Islet precursor cell (in vitro differentiated cells): Measurements from ENCODE around the gene CD164L2.
A peak's percentile ranks its signal among the peaks of the same experiment; 100 is the strongest.

Experiments
- DNase-seq: peaks from one replicate; pipeline ENCODE4 v3.0.0-alpha.2; 2018

CD164L2 gene

DNA sequence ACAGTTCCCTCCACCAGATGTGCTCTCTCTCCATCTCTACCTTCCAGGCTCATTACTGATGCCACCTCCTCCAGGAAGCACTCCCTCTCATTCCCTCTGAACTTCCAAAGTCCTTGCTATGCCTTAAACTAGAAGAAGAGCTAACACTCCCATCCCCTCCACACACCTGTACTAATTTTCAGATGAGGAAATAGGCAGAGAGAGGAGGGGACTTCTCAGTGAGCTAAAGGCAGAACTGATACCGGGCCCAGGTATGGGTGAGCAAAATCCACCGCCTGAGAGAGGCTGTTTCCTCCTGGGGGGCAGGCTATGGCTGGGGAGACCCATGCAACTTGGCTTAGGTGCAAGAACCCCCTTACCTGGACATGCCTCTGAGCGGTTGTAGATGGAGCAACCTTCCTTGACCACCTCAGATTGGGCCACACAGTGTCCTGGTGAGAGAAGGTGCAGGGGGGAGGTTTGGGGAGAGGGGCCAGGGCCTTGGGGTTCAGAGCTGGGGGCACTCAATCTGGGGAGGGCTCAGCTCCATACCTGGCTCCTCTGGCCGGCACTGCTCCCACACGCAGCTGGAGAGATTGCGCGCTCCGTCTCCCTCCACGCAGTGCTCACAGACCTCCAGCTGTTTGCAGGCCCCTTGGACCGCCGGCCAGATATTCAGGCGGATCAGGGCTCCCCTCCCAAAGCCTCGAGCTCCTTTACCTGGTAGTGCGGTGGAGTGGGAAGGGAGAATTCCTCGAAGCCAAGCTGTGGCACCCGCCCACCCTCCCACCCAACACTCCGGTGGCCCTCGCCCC, 967 bp downstream of the CD164L2 start:
- DNase-seq: no peak

DNA sequence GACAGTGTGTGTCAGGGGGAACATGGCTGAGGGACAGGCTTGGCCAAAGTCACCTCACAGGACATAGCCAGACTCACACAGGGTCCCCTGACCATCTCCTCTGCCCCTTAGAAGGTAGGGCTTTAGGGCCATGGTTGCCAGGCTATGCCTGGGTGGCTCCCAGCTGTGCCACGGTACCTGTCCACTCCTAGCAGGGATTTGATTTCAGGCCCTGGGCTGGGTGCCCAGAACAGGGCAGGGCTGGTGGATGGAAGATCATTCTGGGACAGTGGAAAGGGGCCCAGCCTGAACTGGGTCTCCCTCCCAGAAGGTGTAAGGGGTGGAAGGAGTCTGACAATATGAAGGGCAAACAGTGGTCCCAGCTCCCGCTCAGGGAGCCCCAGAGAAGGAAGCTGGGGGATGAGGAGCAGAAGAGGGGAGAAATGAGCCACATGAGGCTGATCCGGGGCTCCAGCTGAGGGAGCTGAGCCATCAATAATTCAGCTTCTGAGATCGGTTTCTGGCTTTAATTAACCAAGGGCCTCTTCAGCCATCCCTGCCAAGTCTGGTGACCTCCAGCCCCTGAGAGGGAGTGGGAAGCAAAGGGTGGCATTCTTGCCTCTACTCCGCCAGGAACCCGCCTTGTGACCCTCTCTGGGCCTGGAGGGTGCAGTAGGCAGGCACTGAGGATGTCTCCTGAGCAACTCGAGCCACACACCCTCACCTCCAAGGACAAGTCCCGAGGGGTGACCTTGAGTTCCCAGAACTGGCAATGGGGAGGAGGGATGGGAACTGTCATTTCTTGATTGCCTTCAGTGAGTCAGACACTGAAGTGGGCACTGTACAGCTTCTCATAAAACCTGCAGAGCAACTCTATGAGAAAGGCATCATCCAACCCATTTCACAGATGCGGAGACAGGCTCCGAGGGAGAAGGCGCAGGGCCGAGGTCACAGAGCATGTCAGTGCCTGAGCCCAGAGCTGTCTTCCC, 2.1 kb downstream of the CD164L2 start:
- DNase-seq: no peak

DNA sequence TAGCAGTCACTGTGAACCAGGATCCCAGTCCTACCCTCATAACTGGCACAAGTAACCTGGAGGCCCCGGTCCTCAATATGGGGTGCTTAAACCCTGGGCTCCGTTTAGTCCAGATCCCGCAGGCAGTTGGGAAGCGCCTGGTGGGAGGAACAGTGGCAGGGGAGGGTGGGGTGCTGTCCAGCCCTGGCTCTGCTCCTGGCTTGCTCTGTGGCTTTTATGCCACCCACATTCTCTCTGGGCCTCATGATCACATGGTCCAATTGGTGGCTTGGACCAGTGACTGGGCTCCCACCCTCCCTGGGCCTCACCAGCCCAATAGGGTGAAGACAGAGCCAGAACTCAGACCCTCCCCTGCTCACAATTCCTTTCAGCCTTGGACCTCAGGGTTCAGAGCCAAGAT, 2.9 kb downstream of the CD164L2 start:
- no peak for DNase-seq

DNA sequence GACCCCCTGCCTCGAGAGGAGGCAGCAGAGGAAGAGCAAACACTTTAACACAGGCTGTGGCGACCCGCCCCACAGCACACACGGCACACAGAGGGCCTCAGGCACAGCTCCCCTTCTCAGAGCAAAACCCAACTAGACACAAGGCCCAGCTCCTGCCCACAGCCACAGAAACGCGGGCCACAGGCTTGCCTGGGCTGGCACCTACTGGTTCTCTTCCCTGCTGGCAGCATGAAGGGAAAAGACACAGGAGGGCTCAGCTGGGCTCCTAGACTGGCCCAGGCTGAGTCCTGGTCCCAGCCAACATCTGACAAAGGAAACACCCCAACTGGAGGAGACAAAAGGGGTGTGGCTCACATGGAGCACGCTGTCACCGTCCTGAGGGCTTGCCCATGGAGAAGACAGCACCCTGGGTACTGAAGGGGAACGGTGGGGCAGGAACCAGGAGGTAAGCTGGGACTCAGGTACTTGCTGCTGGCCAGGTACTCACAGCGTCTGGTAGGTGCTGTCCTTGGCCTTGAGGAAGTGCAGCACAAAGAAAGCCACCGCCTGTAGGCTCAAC, 3.5 kb downstream of the CD164L2 start:
- DNase-seq: no peak

DNA sequence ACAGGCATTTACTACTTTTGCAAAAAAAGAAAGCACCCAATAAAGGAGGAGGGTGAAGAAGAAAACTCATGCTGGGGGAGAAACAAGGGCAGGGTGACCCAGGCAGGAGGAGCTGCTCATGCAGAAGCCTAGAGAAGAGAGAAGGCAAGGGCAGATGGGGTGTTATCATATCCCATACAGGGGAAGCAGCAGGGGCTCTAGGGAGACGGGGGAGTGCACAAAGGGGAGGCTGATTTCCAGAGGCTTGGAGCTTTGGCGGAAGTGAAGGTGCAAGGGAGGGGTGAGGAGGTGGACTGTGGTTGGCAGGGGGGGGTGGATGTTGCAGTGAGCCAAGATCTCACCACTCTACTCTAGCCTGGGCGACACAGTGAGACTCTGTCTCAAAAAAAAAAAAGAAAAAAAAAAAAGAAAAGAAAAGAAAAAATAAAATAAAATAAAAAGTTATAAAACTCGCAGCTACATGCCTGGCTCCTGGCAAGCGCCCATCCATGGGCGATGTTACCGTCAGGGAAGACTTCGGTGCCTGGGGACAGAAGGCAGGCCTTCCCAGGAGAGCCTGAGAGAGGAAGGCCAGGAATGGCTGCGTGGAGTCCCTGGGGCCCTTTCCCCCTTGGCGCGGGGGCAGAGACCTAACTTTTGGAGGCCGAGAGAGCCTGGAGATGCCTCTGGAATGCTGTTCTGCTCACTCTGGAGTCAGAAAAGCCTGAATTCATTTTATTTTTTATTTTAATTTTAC, 5.2 kb downstream of the CD164L2 start:
- no peak for DNase-seq

DNA sequence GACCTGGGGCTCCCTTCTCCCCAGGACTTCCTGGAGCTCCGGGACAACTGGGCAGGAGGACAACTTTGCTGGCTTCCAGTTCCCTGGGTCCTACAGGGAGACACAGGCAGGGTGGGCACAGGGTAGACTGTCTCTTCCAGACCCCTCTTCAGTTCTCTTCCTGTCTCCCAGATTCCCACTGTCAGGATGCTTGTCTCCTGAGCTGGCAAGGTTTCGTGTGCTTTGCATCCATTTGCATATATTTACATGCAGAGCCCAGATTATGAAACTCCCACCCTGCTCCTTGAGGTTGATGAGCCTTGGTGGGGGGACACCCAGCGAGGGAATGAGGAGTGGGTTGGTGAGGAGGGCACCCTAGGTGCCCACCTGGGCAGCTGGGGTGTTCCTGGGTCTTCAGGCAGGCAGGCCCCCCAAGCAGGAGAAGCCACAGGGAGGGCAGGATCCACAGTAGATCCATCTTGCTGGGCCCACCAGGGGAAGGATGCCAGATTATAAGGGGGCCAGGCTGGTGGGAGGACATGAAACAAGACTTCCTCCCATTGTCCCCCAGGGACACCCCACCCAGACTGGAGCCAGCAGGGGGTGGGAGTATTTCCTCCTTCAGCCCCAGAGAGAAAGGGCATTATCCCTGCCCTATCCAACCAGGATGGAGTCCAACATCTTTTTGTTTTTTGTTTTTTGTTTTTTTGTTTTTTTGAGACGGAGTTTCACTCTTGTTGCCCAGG, 8.6 kb downstream of the CD164L2 start, which contains the start of gene FCN3:
FCN3 (minus strand) TSS at position 463 of the 725 bp plus-strand sequence; CDS start at position 457, 6 bp downstream.
- no peak for DNase-seq

DNA sequence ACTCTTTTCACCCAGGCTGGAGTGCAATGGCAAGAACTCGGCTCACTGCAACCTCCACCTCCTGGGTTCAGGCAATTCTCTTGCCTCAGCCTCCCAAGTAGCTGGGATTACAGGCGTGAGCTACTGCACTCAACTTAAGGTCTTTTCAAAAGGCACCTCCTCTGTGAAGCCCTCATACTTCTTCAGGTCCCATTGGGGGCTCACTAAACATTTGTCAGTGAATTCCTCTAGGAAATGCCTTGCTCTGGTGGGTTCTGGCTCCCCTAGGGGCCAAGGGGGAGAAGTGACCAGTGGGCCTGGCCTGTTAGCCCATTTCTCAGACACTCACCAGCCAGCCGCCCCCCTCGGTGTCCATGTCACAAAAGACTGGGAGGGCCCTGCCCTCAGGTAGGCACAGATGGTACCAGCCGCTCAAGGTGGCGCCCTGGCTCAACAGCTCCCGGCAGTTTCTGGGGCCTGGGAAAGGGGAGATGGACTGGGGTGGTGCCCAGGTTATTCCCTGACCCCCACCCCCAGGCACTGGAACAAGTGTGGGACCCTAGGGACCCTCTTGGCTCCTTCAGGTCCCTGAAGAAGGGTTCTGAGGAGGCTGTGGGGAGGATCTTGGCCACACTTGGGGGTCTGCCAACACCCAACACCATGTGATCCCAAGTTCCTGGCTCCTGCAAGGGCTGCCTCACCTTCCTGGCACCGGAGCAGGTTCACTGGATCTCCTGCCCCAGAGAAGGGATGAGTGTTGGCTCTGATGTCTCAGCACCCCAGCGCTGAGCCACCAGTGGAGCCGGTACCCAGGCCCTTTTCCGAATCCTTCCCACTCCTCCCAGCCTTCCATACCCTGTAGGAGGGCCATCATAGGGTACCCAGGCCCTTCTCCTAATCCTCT, 10.1 kb downstream of the CD164L2 start:
- no peak for DNase-seq

DNA sequence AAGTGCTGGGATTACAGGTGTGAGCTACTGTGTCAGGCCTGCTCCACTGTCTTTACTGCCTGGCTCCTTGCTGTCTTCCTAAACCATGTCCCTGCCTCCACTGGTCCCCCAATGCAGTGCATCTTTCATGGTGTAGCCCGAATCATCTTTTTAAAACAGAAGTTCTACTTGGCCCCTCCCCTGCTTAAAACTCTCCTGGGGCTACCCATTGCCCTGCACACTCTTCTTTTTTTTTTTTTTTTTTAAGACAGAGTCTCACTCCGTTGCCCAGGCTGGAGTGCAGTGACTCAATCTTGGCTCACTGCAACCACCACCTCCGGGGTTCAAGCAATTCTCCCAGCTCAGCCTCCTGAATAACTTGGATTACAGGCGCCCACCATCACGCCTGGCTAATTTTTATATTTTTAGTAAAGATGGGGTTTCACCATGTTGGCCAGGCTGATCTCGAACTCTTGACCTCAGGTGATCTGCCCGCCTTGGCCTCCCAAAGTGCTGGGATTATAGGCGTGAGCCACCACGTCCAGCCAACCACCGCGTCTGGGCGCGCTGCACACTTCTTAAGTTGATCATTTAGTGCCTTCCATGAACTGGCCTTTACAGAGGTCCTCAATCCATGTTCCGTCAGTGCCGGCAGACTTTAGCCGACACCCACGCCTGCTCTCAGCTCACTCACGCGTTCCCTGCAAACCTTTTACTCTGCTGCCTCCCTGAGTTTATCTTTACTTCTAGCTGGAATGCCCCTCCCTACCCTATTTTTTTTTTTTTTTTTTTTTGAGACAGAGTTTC, 10.9 kb downstream of the CD164L2 start:
- DNase-seq: no peak

DNA sequence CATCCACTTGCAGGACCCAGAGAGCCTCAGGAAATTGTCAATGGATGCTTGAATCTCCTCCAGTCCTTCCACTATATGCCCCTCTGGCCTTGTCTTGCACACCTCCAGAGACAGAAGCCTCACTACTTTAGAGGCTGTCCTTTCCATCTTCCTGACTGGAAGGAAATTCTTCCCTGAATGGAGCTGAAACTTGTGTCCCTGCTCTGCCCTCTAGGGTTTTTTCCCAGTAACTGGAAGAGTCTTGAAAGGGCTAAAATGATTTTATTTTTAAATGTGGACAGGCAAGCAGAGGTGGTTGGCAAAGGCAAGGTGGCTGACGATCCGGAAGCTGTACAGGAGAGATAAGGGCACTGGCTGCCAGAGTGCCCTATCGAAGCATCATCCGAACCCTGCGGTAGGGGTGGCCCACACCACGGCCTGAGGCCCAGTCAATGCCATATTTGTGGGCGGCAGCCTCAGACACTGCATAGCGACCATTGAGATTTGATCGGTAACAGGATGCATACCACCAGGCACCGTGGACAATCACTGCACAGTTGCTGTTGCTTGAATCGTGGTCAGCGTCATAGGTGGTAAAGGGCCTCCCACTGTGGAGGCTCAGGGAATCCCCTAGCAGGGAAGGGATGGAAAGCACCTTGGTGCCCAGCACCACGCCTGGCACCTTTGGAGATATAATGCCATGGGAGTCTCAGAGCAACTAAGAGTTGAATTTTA, 14.1 kb downstream of the CD164L2 start:
- no peak for DNase-seq

DNA sequence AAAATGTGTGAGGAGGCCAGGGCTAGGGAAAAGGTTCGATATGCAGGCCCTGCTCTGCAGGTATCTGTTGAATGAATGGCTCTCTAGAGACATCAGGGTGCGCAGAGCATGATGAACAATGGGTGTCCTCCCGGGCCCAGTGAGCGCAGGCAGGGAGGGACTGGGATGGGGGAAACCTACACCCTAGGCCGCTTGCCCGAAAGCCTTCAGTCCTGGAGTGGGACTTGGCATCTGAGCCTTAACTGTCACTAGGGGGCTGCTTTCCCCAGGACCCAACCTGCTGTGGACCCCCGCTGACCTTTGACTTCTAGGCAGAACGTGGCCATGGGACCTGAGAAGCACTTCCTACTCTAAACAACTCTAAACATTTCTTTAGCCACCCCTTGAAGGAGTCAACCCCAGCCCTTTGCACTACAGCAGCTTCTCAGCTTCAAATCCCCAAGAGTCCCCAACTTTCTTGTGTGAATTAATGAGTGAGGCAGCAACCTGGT, 15.9 kb downstream of the CD164L2 start:
- DNase-seq: no peak

DNA sequence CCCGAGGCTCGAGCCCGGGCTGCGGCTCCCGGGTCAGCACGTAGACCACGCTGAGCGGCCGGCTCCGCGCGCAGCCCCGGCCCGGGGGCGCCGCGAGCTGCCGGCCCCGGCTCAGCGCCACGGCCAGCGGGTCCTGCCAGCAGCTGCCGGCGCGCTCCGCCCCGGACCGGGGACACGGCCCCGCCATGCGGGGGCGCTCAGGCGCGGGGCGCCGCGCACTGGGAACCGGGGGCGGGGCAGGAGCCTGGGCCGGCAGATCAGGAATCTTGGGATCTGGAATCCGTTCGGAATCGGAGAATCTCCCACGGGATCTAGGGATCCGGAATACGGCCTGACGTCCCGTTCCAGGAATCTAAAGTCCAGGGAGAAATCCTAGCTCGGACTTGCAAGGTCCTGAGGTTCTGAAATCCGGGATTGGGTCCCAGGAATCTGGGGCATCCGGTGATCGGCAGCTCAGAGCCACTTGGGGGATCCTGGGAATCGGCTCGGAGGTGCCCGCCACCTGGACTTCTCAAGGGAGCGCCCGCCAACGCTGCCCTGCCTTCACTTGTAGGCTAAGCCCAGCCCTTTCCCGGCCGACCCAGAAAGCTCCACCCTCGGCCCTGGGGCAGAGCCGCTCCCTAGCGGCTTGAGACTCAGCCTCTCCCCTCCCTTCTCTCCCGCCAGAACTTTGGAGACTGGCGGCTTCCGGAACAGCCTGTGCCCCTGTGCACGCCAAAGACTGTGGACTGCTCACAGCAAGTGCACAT, 16.5 kb downstream of the CD164L2 start, which contains the start of gene MAP3K6:
MAP3K6 (minus strand) TSS at position 551 of the 749 bp plus-strand sequence; CDS start at position 187, 364 bp downstream.
- peak; percentile 92 for DNase-seq

DNA sequence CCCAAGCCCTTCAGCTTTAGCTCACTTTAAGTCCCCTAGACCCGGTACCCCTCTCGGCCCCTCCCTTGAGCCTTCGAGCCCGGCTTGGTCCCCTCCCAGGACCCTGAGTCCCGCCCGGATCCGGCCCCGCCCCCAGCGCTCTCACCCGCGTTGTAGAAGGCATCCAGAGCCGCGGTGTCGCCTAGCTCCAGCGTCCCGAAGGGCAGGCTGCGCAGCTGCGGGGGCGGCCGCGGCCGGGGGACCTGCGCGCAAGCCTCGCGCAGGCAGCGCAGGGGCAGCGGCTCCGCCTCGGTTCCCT, 17.1 kb downstream of the CD164L2 start:
- DNase-seq: peak; percentile 94

DNA sequence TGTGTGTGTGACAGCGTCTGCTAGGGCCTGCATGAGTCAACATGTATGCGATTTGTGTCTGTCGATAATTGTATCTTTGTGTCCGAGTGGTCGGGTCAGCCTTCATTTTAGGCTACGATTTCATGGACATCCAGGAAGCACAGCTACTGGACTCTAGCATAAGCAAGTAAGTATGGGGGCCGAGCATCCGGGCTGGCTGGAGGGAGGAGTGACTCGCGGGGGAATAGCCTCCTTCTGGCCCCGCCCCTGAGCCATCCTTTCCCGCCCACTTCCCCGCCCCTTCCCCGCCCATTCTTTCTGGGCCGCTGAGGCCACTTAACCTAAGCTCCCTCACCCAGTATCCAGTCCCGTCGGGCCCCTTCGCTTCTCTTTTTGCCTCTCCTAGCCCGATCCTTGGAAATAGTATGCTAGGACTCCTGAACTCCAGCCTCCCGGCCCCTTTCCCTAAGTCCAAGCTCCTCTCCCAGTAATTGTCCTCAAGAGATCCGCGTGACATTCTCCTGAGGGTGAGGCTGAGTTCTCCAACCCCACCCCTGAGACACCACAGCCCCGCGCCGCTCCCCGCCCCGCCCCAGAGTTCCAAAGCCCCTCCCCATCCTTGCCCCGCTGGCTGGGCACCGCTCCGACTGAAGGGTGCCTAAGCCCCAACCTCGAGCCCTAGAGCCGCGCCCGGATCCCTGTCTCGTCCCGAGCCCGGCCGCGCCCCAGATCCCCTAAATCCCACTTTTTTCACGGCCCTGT, 17.6 kb downstream of the CD164L2 start:
- peak; percentile 96 for DNase-seq

DNA sequence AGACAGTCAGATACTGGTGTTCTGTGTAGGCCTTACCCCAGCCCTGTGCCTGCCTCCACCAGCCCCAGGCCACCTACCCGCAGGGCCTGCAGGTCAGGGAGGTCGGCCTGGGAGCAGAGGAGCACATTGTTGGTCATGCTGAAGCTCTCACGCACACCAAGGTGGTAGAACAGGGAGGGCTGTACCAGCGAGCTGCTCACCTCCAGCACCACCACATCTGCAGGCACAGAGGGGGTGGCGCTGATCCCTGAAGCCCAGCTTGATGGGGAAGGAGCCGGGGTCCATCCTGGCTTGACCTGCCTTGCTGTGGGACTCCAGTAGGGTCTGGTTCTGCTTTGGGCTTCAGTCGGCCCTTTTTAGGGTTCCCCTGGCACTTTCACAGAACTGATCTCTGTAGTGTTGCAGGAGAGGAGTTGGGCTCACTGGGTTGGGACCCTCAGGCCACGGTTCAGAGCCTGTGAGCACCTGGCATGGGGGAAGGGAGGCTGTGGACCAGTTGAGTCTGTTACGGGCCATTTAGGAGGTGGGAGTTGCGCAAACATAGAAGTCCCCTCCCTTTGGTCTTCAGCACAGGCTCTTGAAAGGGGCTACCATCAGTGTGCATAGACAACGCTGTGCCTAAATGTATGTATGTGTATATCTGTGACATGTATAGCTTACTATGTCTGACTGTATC, 18.3 kb downstream of the CD164L2 start:
- no peak for DNase-seq

DNA sequence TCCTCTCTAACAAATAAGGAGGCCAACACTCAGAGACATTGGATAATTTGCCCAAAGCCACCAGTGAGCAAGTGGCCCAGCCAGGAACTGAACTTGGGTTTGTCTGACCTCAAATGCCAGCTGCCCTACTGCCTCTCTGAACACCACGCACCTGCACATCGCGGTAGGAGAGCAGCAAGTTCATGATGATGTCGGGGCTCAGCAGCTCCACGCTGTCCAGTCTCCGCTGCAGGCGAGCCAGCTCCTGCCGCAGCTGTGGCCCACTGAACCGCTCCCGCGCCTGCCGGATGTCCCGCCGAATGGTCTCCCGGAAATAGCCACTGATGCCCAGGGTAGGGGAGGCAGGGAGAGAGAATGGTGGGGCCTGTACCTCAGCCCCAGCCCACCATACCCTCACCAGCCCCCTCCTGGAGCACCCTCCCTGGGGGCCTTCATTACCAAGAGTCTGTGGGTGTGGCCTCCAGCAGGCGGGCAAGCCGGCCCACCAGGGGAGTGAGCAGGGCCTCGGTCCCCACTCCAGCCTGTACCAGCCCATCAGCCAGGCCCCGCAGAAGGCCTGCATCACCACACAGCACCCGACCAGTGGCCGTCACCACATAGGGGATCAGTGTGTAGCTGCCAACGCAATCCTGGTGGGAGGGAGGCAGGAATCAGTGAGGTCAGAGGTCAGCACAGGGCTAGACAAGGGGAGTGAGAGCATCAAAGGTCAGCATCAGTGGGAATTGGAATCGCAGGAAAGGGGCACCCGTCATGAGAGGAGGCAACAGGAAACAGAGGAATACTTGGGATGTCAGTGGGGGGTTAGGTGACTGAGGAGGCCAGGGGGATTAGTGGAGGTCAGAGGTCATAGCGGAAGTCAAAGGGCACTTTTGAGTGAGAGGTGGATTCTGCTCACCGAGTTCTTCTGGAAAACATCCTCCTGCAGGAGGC, 19.1 kb downstream of the CD164L2 start:
- no peak for DNase-seq

DNA sequence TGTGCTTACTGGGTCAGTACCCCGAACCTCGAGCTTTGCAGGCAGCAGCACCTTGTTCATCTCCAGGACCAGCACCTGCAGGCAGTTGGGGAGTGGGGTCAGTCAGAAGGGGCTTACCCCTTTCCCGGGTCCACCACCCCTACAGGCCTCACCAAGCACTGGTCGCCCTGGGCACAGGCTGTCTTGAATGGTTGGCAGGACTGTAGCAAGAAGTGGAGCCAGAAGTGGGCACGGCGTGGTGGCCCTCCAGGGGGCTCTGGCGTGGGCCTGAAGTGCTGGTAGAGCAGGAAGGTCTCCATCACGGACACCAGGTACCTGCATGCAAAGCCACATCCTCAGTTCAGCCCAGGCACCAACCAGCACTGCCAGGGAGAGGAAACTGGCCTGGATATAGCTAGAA, 21.6 kb downstream of the CD164L2 start:
- peak; percentile 45 for DNase-seq
